ENCODE measurements around the gene LARP6.

DNA sequence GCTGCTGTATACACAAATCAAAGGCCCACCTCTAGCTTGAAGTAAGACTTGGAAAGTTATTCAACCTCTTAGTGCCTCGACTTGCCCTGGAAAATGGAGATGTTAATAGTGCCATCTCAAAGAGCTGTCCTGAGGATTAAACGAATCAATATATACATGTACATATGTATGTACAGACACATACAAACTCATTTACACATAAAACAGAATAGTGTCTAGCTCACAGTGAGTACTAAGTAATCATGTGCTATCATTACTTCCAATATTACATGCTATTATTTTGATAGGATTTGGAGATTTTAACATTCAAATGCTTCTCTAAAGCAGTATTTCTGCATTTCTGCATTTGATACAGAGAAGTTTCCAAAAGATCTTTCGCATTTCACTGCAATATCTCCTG lies 20.5 kb downstream of the LARP6 start:
- no peak for TF ChIP-seq POLR2AphosphoS5 (IDR thresholded peaks at IDR 0.05; ENCODE audit: low read depth, low read length)
- no peak for TF ChIP-seq SIN3A (IDR thresholded peaks at IDR 0.05; ENCODE audit: borderline replicate concordance, insufficient read depth, low read length)
- TF ChIP-seq TAF1 (IDR thresholded peaks at IDR 0.05; ENCODE audit: borderline replicate concordance, insufficient read depth, low read length) = no peak
- TF ChIP-seq, protein P1, sequence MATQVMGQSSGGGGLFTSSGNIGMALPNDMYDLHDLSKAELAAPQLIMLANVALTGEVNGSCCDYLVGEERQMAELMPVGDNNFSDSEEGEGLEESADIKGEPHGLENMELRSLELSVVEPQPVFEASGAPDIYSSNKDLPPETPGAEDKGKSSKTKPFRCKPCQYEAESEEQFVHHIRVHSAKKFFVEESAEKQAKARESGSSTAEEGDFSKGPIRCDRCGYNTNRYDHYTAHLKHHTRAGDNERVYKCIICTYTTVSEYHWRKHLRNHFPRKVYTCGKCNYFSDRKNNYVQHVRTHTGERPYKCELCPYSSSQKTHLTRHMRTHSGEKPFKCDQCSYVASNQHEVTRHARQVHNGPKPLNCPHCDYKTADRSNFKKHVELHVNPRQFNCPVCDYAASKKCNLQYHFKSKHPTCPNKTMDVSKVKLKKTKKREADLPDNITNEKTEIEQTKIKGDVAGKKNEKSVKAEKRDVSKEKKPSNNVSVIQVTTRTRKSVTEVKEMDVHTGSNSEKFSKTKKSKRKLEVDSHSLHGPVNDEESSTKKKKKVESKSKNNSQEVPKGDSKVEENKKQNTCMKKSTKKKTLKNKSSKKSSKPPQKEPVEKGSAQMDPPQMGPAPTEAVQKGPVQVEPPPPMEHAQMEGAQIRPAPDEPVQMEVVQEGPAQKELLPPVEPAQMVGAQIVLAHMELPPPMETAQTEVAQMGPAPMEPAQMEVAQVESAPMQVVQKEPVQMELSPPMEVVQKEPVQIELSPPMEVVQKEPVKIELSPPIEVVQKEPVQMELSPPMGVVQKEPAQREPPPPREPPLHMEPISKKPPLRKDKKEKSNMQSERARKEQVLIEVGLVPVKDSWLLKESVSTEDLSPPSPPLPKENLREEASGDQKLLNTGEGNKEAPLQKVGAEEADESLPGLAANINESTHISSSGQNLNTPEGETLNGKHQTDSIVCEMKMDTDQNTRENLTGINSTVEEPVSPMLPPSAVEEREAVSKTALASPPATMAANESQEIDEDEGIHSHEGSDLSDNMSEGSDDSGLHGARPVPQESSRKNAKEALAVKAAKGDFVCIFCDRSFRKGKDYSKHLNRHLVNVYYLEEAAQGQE (IDR thresholded peaks at IDR 0.05; ENCODE audit: insufficient read depth in 1 of 2, low read depth in 2 of 2, low read length in 2 of 2) = no peak

Data from PFSK-1 (cell line).